PC-9 (cell line): Measurements from ENCODE around the gene POLRMT. TPM values are rescaled to one million over a fixed set of nuclear protein-coding genes. Genes with fewer than 3 reads are reported as not detected.
A peak's percentile ranks its signal among the peaks of the same experiment; 100 is the strongest.

Experiments used
- BruUV-seq: library from RNA; stranded (reverse); fragments of 400-500 nt; replicated peaks from 2 replicates; lab custom pipeline; 2021; lab: Mats Ljungman, UMichigan
- CTCF ChIA-PET: fragments of 300-600 bp; sonication (Branson Sonifier 250); formaldehyde crosslinking; loops from one replicate; lab custom pipeline; 2022; ENCODE audit warnings: antibody characterized with exemption; lab: Charles Lee
- POLR2A ChIA-PET: fragments of 300-600 bp; sonication (Branson Sonifier 250); formaldehyde crosslinking; loops from one replicate; lab custom pipeline; 2022; ENCODE audit warnings: antibody characterized with exemption; ENCODE audit not compliant: unreplicated experiment; lab: Charles Lee
- DNase-seq, 2 experiments: peaks; one replicate each; pipeline versions ENCODE4 v3.0.0 to v3.0.0-alpha.2; 2015 to 2022; ENCODE audit warnings: mixed read lengths in 1 of 2
- H2AFZ ChIP-seq: fragments of 200-600 bp; sonication (generic); 2 replicates; pipeline ENCODE4 v1.8.1; 2017; ENCODE audit warnings: antibody characterized with exemption
- H3F3A ChIP-seq: fragments of 200-600 bp; sonication (generic); 2 replicates; pipeline ENCODE4 v1.8.1; 2017; ENCODE audit warnings: antibody characterized with exemption, mild to moderate bottlenecking, low read depth; ENCODE audit not compliant: insufficient read depth
- H3K27ac ChIP-seq: fragments of 200-600 bp; sonication (generic); 2 replicates; pipeline ENCODE4 v1.6.1; 2016; ENCODE audit warnings: mixed run types
- H3K27me3 ChIP-seq: fragments of 200-600 bp; sonication (generic); 2 replicates; pipeline ENCODE4 v1.6.1; 2016; ENCODE audit warnings: low read depth, mixed run types; ENCODE audit not compliant: insufficient read depth
- H3K36me3 ChIP-seq: fragments of 200-600 bp; sonication (generic); 2 replicates; pipeline ENCODE4 v1.6.1; 2016; ENCODE audit warnings: low read depth, mixed run types
- H3K4me1 ChIP-seq: fragments of 200-600 bp; sonication (generic); replicated peaks from 2 replicates; pipeline ENCODE4 v1.6.1; 2016; ENCODE audit warnings: mixed run types; ENCODE audit not compliant: insufficient read depth
- H3K4me2 ChIP-seq: fragments of 200-600 bp; sonication (generic); 2 replicates; pipeline ENCODE4 v1.6.1; 2017; ENCODE audit warnings: mixed run types
- H3K4me3 ChIP-seq: fragments of 200-600 bp; sonication (generic); 2 replicates; pipeline ENCODE4 v1.6.1; 2016; ENCODE audit warnings: mixed run types
- H3K79me2 ChIP-seq: fragments of 200-600 bp; sonication (generic); 2 replicates; pipeline ENCODE4 v1.6.1; 2017; ENCODE audit warnings: low read depth, mixed run types
- H3K9me2 ChIP-seq: fragments of 200-600 bp; sonication (generic); 2 replicates; pipeline ENCODE4 v1.8.1; 2017; ENCODE audit warnings: mild to moderate bottlenecking; ENCODE audit not compliant: insufficient read depth
- H3K9me3 ChIP-seq: fragments of 200-600 bp; sonication (generic); 2 replicates; pipeline ENCODE4 v1.8.1; 2016; ENCODE audit warnings: low read depth; ENCODE audit not compliant: insufficient read depth
- H4K20me1 ChIP-seq: fragments of 200-600 bp; sonication (generic); 2 replicates; pipeline ENCODE4 v1.8.1; 2017; ENCODE audit not compliant: insufficient read depth
- EZH2 ChIP-seq: fragments of 200-600 bp; sonication (generic); IDR thresholded peaks from 2 replicates; pipeline ENCODE4 v1.8.0; 2017; ENCODE audit warnings: antibody characterized with exemption, low read depth
- intact Hi-C: fragments of 100-400 bp; cut with micrococcal nuclease; formaldehyde crosslinking; loops from one replicate; pipeline ENCODE4 v1.10.0; 2022; ENCODE audit not compliant: unreplicated experiment
- total RNA-seq: library from RNA; stranded (reverse); gene quantifications from 2 replicates; pipeline ENCODE4 v1.2.3, GENCODE V29; 2021
- TF ChIP-seq, protein P1 (sequence below): fragments of 200-600 bp; sonication (generic); conservative IDR thresholded peaks from 2 replicates; pipeline ENCODE4 v1.6.1; 2017; ENCODE audit warnings: mixed run types, antibody characterized with exemption, mild to moderate bottlenecking, moderate library complexity

Gene POLRMT
- total RNA-seq, 1 experiment from 2014 or later, result 46.4 TPM

DNA sequence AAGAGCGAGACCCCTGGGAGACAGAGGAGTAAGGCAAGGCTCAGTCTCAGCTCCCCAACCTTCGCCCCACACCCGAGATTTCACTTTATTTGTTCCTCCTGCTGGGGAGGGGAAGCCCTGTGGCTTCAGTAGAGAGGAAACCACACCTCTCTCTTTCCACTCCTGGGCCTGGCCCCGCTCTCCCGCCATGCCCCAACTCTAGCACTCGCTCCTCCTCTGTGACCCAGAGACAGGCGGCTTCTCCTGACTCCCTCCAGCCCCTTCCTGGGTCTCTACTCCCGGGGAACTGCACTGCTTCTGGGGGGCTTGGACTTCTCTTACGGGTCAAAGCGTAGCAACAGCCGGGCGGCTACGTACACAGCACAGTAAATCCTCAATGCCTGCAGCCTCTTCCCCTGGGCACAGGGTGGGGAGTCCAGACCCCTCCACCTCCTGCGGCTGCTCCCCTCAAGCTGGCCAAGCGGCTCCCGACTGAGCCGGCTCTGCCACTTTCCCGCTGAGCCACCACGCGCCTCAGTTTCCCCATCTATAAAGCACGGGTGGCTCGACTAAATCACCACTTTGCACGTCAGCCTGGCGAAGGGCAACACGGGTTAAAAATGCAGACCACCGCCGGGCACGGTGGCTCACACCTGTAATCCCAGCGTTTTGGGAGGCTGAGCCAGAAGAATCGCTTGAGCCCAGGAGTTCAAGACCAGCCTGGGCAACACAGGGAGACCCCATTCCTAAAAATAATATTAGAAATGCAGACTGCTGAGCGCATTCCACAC is 28.3 kb upstream of the POLRMT start:
- H3K9me2 ChIP-seq, result no peaks in the 10 kb centered on the region
- TF ChIP-seq, protein P1, sequence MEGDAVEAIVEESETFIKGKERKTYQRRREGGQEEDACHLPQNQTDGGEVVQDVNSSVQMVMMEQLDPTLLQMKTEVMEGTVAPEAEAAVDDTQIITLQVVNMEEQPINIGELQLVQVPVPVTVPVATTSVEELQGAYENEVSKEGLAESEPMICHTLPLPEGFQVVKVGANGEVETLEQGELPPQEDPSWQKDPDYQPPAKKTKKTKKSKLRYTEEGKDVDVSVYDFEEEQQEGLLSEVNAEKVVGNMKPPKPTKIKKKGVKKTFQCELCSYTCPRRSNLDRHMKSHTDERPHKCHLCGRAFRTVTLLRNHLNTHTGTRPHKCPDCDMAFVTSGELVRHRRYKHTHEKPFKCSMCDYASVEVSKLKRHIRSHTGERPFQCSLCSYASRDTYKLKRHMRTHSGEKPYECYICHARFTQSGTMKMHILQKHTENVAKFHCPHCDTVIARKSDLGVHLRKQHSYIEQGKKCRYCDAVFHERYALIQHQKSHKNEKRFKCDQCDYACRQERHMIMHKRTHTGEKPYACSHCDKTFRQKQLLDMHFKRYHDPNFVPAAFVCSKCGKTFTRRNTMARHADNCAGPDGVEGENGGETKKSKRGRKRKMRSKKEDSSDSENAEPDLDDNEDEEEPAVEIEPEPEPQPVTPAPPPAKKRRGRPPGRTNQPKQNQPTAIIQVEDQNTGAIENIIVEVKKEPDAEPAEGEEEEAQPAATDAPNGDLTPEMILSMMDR, result no peak
- TF ChIP-seq EZH2, result no peak
- H2AFZ ChIP-seq, result no peak overlapping the region
- peak overlapping the region; percentile 99 for H3K4me3 ChIP-seq
- H4K20me1 ChIP-seq, result peaks cover 53% of the 10 kb centered on the region
- DNase-seq, result no peak
- BruUV-seq, result TSS peak; percentile 61
- ChIA-PET CTCF (interaction anchor here (0.6 kb wide), 1 partner anchor 12 kb away, joined by 3 read pairs; no protein-coding TSS in a partner anchor), POLR2A (no interaction called here)
- H3K4me1 ChIP-seq, result peaks cover 14% of the 10 kb centered on the region
- peak overlapping the region; percentile 100 for H3K4me2 ChIP-seq
- peaks cover 8% of the 10 kb centered on the region for H3F3A ChIP-seq
- H3K36me3 ChIP-seq, result 0 out of 2 replicates have a peak, but pooled peaks cover 4% of the 10 kb centered on the region
- H3K27me3 ChIP-seq, result no peaks in the 10 kb centered on the region
- H3K9me3 ChIP-seq, result no peaks in the 10 kb centered on the region
- peaks cover 63% of the 10 kb centered on the region for H3K79me2 ChIP-seq
- peak overlapping the region; percentile 61 for H3K27ac ChIP-seq
- intact Hi-C loops, result loop anchor here (2.0 to 10.0 kb wide), 4 partner anchors 74 to 263 kb away; partner anchors contain the start of genes ARID3A, HCN2 and MISP

DNA sequence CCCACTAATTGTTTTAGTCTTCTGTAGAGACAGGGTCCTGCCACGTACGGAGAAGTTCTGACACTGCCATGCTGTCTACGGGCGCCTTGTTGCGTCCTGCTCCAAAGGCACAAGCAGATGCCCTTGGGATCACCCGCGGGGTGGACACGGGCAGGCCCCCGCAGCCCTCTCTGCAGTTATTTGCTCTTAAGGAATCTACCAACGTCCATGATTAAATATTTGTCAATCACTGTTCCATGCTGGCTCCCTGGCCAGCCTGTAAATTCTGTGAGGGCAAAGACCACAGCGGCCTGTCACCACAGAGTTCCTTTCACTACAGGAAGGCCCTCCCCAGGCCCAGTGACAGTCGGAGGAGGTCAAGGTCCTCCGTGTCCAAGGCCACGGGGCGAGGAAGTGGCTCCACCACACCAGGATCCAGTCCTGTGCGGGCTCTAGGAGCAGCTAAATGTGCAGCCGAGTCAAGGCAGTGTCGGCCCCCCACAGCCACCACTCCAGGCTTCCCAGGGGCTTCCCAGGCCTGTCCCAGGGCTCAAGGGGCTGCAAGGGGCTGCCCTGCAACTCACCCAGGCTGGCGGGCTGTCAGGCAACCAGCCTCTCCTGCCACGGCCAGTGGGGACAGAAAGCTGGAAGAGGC is 27.6 kb upstream of the POLRMT start:
- Histone ChIP-seq H3F3A (peaks cover 11% of the 10 kb centered on the region), H3K79me2 (peaks cover 70% of the 10 kb centered on the region), H3K27me3 (no peaks in the 10 kb centered on the region), H3K4me1 (peaks cover 14% of the 10 kb centered on the region), H3K27ac (no peak overlapping the region), H3K4me2 (peak overlapping the region; percentile 100), H3K36me3 (0 out of 2 replicates have a peak, but pooled peaks cover 4% of the 10 kb centered on the region), H3K9me3 (no peaks in the 10 kb centered on the region), H3K4me3 (peak overlapping the region; percentile 99), H2AFZ (no peak overlapping the region), H4K20me1 (peaks cover 60% of the 10 kb centered on the region), H3K9me2 (no peaks in the 10 kb centered on the region)
- ChIA-PET POLR2A (no interaction called here), CTCF (interaction anchor here (0.6 kb wide), 1 partner anchor 12 kb away, joined by 3 read pairs; no protein-coding TSS in a partner anchor)
- TF ChIP-seq, protein P1, result no peak
- TF ChIP-seq EZH2, result no peak
- intact Hi-C loops, result loop anchor here (5.0 to 10.0 kb wide), 3 partner anchors 74 to 264 kb away; partner anchors contain the start of genes ARID3A, HCN2 and MISP
- no peak for DNase-seq
- BruUV-seq, result no TSS peak

DNA sequence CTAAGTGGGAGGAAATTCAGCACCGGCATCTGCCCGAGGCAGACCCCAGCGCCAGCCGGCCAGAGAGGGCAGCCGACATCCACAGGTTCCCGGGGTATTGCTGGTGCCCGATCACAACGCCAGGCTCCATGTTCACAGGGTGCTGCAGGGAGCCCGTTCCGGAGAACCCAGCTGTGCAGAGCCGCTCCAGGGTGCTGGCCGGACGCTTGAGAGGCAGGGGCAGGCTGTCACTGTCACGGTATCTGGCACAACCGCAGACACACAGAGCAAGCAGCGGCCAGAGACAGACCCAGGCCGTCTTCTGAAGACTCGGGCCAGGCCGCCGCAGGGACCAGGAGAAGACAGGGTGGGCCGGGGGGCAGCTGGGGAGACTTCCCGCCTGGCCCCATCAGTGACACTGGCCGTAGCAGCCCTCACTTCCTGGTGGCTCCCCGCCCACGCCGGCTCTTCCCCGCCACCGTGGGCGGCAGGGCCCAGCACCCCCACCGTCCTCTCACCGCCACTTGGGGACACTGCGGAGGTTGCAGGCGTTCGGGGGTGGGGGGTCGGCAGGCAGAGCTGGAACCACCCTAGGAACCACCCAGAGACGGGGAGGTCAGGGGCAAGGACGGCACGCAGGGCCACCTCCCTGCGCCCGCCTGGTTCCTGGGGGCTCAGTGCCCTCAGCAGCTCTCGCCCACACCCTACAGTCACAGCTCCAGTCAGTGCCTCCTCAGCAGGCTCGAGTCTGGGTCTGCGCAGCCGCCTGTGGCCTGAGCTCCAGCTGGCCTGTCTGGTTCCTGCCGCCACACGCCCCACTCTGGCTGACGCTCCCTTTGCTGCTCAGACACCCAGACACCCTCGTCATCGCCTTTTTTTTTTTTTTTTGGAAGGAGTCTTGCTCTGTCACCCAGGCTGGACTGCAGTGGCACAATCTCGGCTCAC is 25.8 kb upstream of the POLRMT start:
- Histone ChIP-seq H3K4me3 (no peak overlapping the region), H3K9me3 (no peaks in the 10 kb centered on the region), H3K27ac (no peak overlapping the region), H2AFZ (no peak overlapping the region), H3K79me2 (peaks cover 86% of the 10 kb centered on the region), H3K4me2 (no peak overlapping the region), H3F3A (peaks cover 13% of the 10 kb centered on the region), H3K4me1 (peaks cover 14% of the 10 kb centered on the region), H3K36me3 (0 out of 2 replicates have a peak, but pooled peaks cover 4% of the 10 kb centered on the region), H4K20me1 (peaks cover 78% of the 10 kb centered on the region), H3K9me2 (no peaks in the 10 kb centered on the region), H3K27me3 (no peaks in the 10 kb centered on the region)
- no TSS peak for BruUV-seq
- CTCF ChIA-PET, result no interaction called here
- intact Hi-C loops, result no loop called here
- POLR2A ChIA-PET, result no interaction called here
- DNase-seq, result no peak
- no peak for TF ChIP-seq EZH2
- TF ChIP-seq, protein P1, result no peak
